ENCODE measurements around the gene MYO5B.

GRCh38 chr18:50058731-50059130, 136.2 kb downstream of the MYO5B start:
- TF ChIP-seq, protein P1, sequence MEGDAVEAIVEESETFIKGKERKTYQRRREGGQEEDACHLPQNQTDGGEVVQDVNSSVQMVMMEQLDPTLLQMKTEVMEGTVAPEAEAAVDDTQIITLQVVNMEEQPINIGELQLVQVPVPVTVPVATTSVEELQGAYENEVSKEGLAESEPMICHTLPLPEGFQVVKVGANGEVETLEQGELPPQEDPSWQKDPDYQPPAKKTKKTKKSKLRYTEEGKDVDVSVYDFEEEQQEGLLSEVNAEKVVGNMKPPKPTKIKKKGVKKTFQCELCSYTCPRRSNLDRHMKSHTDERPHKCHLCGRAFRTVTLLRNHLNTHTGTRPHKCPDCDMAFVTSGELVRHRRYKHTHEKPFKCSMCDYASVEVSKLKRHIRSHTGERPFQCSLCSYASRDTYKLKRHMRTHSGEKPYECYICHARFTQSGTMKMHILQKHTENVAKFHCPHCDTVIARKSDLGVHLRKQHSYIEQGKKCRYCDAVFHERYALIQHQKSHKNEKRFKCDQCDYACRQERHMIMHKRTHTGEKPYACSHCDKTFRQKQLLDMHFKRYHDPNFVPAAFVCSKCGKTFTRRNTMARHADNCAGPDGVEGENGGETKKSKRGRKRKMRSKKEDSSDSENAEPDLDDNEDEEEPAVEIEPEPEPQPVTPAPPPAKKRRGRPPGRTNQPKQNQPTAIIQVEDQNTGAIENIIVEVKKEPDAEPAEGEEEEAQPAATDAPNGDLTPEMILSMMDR (conservative IDR thresholded peaks at IDR 0.05; ENCODE audit: low read length) = no peak
- TF ChIP-seq EZH2phosphoT487 (IDR thresholded peaks at IDR 0.05; ENCODE audit: borderline replicate concordance, low read depth, low read length) = no peak
